LNCAP (cell line): ENCODE results near the gene MMP8.

Experiments
- CTCF ChIP-seq: fragments of 450-650 bp; IDR thresholded peaks from 2 replicates; pipeline ENCODE4 v1.5.1; 2017; ENCODE audit warnings: mild to moderate bottlenecking

Gene MMP8

DNA sequence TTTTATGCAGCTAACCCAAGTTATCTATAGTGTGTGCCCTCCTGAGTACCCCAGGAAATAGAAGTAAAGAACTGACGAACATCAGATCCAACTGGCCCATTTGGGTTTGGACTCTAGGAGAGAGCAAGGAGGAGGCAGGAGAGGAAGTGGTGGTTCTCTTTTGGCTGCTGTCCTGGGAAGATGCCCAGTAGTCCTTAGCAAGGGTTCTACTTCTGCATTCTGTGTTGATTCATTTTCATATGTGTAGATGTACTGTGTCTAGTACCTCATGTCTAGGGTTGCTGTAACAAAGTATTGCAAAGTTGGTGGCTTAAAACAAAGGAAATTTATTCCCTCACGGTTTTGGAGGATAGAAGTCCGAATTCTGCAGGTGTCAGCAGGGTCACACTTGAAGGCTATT, 12.6 kb downstream of the MMP8 start:
- TF ChIP-seq CTCF: no peak

DNA sequence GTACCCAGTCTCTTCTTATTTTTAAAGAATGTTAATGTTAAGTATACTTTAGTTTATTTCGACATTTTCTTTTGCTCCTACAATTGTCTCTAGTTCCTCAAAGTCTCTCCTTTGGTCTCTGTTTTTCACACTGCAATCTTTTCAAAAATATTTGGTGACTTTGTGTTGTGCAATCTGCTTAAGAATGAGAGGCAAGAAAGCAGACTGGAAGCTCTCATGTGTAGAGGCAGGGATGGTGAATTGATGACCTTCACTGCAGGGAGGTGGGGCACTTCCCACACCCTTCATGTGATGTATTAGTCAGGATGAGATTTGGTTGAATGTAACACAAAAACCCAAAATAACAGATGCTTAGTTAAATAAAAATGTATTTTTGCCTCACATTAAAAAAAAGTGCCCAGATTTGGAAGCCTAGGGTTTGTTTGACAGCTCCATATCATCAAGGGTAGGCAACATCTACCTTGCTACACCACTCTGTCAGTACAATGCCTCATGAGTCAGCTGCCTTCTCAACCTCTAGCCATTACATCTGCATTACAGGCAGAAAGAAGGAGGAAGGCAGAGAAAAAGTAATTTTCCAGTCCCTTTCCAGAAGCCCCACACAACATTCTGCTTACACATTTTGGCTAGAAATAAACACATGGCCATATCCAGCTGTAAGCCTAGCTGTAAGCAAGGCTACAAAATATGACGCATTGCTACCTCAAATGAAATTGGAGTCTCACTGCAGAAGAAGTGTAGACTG, 15.4 kb downstream of the MMP8 start:
- TF ChIP-seq CTCF: no peak

DNA sequence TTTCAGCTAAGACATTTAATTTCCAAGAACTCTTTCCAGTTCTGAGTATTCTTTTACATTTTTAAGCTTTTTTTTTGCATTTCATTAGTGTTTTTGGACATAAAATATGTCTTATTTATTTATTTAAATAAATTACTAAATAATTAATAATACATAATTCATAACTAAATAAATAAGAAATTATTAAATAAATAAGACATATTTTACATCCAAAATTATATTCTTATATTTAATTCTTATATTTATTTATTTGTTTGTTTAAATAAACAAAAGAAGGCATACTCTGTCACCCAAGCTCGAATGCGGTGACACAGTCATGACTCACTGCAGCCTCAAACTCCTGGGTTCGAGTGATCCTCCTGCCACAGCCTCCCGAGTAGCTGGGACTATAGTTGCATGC, 16.1 kb downstream of the MMP8 start:
- TF ChIP-seq CTCF: no peak

DNA sequence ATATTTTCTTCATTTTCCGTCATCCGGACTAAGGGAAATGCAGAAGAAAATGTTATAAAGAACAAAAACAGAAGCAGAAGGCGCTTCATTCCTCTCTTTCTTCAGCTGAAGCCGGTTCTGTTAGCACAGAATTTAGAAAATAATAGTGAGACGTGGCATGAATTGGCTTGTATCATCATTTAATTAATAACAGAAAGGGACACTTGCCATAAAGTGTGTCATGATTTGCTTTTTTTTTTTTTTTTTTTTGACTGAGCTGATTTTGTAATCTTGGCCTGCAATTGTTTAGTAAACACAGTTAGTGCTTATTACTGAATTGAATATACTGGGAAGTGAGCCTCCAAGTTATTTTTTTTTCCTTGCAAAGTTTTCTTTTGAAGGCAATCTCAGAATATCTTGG, 19.1 kb downstream of the MMP8 start, which contains the start of gene MMP27:
Gene MMP27 (minus strand): TSS at position 144 of the 400 bp plus-strand sequence. CDS start 55 bp downstream, at position 89.
- TF ChIP-seq CTCF: no peak

GRCh38 chr11:102704841-102705240, 19.9 kb downstream of the MMP8 start:
- TF ChIP-seq CTCF: no peak

GRCh38 chr11:102703826-102704493, 20.8 kb downstream of the MMP8 start:
- TF ChIP-seq CTCF: no peak

DNA sequence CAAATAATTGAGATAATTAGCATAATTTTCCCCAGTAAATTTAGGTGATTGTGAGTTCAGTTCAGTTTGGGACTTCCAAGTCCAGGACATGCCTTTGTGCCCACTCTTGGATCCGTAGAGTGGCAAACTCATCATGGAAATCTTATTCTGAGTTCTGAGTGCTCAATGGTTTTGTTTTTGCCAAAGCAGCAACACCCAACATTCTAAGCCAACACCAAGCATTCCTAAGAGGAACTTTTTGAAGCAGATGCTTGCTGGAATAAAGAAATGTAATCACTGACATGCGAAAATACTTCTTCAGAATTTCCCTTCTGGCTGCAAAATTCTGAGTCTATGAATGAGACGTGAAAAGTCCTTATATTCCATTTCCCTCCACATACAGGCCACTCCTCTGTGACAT, 29.6 kb downstream of the MMP8 start:
- TF ChIP-seq CTCF: no peak
